ENCODE measurements around the gene SLC44A4.

The SLC44A4 gene

DNA sequence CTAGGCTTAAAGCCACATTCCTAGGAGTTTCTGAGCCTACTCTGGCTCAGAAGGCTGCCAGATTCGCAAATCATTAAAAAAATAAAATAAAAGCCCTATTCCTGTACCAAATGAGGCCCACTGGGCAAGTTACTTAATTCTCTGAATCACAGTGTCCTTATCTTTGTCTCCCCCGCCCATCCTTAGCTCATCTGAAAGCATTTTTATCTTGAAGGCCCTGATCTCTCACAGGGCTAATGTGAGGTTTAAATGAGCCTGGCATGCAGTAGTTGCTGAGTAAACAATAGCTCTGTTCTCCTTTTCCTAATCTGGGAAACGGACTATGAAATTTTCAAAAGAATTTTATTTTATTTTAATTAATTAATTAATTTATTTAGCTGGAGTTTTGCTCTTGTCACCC, 25.2 kb upstream of the SLC44A4 start:
- no peak overlapping the region for H3K9ac ChIP-seq

DNA sequence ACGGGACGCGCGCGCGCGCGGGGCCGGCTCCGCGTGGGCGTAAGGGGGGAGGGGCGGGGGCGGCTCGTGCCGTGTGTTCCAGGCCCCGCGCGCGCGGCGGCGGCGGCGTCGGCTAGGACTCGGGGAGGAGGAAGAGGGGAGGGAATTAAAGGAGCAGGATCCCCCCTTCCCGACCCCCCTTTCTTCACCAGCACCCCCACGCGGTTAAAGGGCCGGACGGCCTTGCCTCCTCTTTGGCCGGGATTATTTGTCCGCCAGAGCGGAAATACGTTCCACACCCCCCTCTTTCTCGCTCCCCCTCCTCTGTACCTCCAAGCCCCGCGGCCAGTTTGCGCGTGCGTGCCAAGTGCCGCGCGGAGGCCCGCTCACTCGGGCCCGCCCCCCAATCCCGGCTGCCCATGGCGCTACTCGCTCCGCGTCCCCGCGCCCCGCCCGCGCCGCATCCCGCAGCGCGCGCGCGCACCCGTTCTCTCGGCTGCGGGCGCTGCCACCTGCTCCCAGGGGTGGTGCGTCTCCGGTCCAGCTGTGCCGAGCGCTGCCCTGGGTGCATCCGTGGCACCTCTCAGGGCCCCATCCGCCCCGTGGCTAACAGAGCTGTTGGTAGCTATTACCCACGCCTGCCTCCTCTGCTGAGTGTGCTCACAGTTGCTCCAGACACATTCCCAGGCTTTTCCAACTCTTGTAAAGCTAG, 23.3 kb upstream of the SLC44A4 start, which contains the start of gene ZBTB12:
TSS of gene ZBTB12 (minus strand) at position 134 of the 691 bp plus-strand sequence. CDS start 781 bp downstream, outside the sequence.
- H3K4me3 ChIP-seq (IDR thresholded peaks at IDR 0.05; ENCODE audit: insufficient read depth, low read depth, low read length): no peak within 1 kb of the TSS
- peak within 1 kb of the TSS; percentile 66 for H2AFZ ChIP-seq (ENCODE audit: low read depth)
- peak within 1 kb of the TSS; percentile 46; the same call in 1 of the 2 replicates for H3K27ac ChIP-seq

More for the DNA sequence above, 25.2 kb upstream of the SLC44A4 start:
- H3K36me3 ChIP-seq (ENCODE audit: insufficient read depth): no peaks in the 10 kb centered on the region
- no peaks in the 10 kb centered on the region for H3K79me2 ChIP-seq (ENCODE audit: insufficient read depth, low read depth)
- no peak overlapping the region for H3K27ac ChIP-seq
- no peaks in the 10 kb centered on the region for H4K20me1 ChIP-seq (ENCODE audit: insufficient read depth)
- no peak overlapping the region for H3K4me2 ChIP-seq
- H3K4me1 ChIP-seq (ENCODE audit: low read depth, poor library complexity, severe bottlenecking): peaks cover 28% of the 10 kb centered on the region
- no peak overlapping the region for H3K4me3 ChIP-seq (IDR thresholded peaks at IDR 0.05; ENCODE audit: insufficient read depth, low read depth, low read length)
- TF ChIP-seq, protein P1, sequence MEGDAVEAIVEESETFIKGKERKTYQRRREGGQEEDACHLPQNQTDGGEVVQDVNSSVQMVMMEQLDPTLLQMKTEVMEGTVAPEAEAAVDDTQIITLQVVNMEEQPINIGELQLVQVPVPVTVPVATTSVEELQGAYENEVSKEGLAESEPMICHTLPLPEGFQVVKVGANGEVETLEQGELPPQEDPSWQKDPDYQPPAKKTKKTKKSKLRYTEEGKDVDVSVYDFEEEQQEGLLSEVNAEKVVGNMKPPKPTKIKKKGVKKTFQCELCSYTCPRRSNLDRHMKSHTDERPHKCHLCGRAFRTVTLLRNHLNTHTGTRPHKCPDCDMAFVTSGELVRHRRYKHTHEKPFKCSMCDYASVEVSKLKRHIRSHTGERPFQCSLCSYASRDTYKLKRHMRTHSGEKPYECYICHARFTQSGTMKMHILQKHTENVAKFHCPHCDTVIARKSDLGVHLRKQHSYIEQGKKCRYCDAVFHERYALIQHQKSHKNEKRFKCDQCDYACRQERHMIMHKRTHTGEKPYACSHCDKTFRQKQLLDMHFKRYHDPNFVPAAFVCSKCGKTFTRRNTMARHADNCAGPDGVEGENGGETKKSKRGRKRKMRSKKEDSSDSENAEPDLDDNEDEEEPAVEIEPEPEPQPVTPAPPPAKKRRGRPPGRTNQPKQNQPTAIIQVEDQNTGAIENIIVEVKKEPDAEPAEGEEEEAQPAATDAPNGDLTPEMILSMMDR (conservative IDR thresholded peaks at IDR 0.05; ENCODE audit: low read depth, low read length): no peak
- no peak overlapping the region for H2AFZ ChIP-seq (ENCODE audit: low read depth)
- no peaks in the 10 kb centered on the region; the same call in 1 of the 2 replicates for H3K27me3 ChIP-seq (ENCODE audit: insufficient read depth, low read depth)

DNA sequence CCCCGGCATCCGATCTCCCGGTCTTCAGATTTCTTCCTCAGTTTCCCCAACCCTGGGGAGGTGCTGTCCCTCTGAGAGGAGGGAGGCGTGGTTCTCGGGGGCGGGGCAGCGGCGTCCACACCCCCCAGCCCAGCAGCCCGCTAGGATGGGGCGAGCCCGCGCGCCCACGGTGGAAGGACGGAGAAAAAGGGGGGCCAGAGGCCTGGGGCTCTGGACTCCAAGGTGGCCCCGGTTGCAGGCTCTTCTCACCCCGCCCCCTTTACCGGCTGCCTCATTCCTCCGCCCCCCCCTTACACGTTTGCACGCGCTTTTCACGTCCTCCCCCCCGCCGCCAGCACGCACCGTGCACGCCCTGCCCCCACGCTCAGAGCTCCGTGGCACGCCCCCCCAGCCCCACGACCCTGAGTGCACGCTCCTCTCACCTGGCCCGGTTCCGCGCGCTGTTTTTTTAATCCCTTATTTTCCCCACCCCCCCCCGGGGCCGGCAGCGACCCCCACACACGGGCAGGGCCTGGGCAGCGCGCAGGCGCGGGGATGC, 22.7 kb upstream of the SLC44A4 start:
- TF ChIP-seq, protein P1 (conservative IDR thresholded peaks at IDR 0.05; ENCODE audit: low read depth, low read length): no peak
- peak overlapping the region; percentile 66; the same call in 1 of the 2 replicates for H2AFZ ChIP-seq (ENCODE audit: low read depth)
- no peaks in the 10 kb centered on the region for H4K20me1 ChIP-seq (ENCODE audit: insufficient read depth)
- H3K4me2 ChIP-seq: peak overlapping the region; percentile 92; the same call in 1 of the 2 replicates
- peaks cover 10% of the 10 kb centered on the region for H3K79me2 ChIP-seq (ENCODE audit: insufficient read depth, low read depth)
- H3K9ac ChIP-seq: peak overlapping the region; percentile 61; the same call in 1 of the 2 replicates
- H3K4me3 ChIP-seq (IDR thresholded peaks at IDR 0.05; ENCODE audit: insufficient read depth, low read depth, low read length): no peak overlapping the region
- H3K36me3 ChIP-seq (ENCODE audit: insufficient read depth): no peaks in the 10 kb centered on the region
- no peaks in the 10 kb centered on the region; the same call in 1 of the 2 replicates for H3K27me3 ChIP-seq (ENCODE audit: insufficient read depth, low read depth)
- peak overlapping the region; percentile 46; the same call in 1 of the 2 replicates for H3K27ac ChIP-seq
- peaks cover 20% of the 10 kb centered on the region for H3K4me1 ChIP-seq (ENCODE audit: low read depth, poor library complexity, severe bottlenecking)

More for the DNA sequence above, 23.3 kb upstream of the SLC44A4 start, which contains the start of gene ZBTB12:
- Histone ChIP-seq H3K79me2 (ENCODE audit: insufficient read depth, low read depth) (peaks cover 5% of the 10 kb centered on the region; the same call in 1 of the 2 replicates), H4K20me1 (ENCODE audit: insufficient read depth) (no peaks in the 10 kb centered on the region), H3K4me2 (peak within 1 kb of the TSS; percentile 92), H3K27me3 (ENCODE audit: insufficient read depth, low read depth) (no peaks in the 10 kb centered on the region; the same call in 1 of the 2 replicates), H3K4me1 (ENCODE audit: low read depth, poor library complexity, severe bottlenecking) (peaks cover 22% of the 10 kb centered on the region), H3K9ac (peak within 1 kb of the TSS; percentile 61; the same call in 1 of the 2 replicates), H3K36me3 (ENCODE audit: insufficient read depth) (no peaks in the 10 kb centered on the region)
- TF ChIP-seq, protein P1 (conservative IDR thresholded peaks at IDR 0.05; ENCODE audit: low read depth, low read length): no peak

DNA sequence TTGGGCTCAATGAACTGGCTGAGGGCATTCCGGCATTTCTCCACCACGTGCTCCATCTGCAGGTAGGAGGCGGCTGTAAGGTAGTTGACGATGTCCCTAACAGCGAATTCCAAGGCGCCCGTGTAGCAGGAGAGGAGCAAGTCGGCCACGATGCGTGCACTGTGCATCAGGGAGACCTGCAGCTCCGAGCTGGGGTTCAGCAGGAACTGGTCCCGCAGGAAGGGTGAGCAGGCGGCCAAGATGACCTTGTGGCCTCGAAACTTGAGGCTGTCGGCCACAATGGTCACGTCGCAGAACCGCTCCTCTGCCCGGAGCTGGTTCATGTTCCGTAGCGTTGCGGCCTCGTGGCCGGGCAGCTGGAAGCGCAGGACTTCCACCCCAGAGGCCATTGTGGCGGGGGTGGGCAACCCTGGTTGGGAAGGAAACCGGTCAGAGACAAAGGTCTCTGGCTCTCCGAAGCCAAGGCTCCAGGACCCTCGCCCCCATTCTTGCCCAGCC, 22.2 kb upstream of the SLC44A4 start:
- Histone ChIP-seq H3K27me3 (ENCODE audit: insufficient read depth, low read depth) (no peaks in the 10 kb centered on the region; the same call in 1 of the 2 replicates), H2AFZ (ENCODE audit: low read depth) (no peak overlapping the region), H3K4me1 (ENCODE audit: low read depth, poor library complexity, severe bottlenecking) (peaks cover 25% of the 10 kb centered on the region), H4K20me1 (ENCODE audit: insufficient read depth) (no peaks in the 10 kb centered on the region), H3K27ac (0 out of 2 replicates have a peak overlapping the region, but pooled peaks have one; percentile 46), H3K79me2 (ENCODE audit: insufficient read depth, low read depth) (peaks cover 14% of the 10 kb centered on the region), H3K4me2 (peak overlapping the region; percentile 60; the same call in 1 of the 2 replicates), H3K36me3 (ENCODE audit: insufficient read depth) (no peaks in the 10 kb centered on the region), H3K9ac (peak overlapping the region; percentile 61; the same call in 1 of the 2 replicates), H3K4me3 (IDR thresholded peaks at IDR 0.05; ENCODE audit: insufficient read depth, low read depth, low read length) (no peak overlapping the region)
- TF ChIP-seq, protein P1 (conservative IDR thresholded peaks at IDR 0.05; ENCODE audit: low read depth, low read length): no peak
